ENCODE measurements around the gene LRPAP1. TPM values are rescaled to one million over a fixed set of nuclear protein-coding genes. Genes with fewer than 3 reads are reported as not detected.

LRPAP1 gene
- total and polyA plus RNA-seq, 10 of the 15 experiments (the other 5 are each of a cell fraction or from before 2014, with no cell fraction given): 1.0 to 100 (median 51.1) TPM

GRCh38 chr4:3512279-3512678 is 19.9 kb downstream of the LRPAP1 start:
- H3K27ac ChIP-seq (ENCODE audit: control insufficient read depth, insufficient read depth): no peak overlapping the region
- no peak for ATAC-seq
- peaks cover 7 to 27% of the 10 kb centered on the region in 2 experiments for H3K36me3 ChIP-seq (ENCODE audit: control insufficient read depth in 2 of 2, insufficient read depth in 2 of 2, low read length in 1 of 2)
- no peak overlapping the region for H3K4me2 ChIP-seq (ENCODE audit: control insufficient read depth, insufficient read depth)
- no peaks in the 10 kb centered on the region for H3K9me3 ChIP-seq (replicated peaks; ENCODE audit: control insufficient read depth, insufficient read depth, low read length)
- ChIA-PET RAD21 (ENCODE audit: unreplicated experiment) (no interaction called here), CTCF (no interaction called here), POLR2A (no interaction called here), SMC1A (ENCODE audit: uncharacterized antibody, unreplicated experiment) (no interaction called here)
- WGBS (ENCODE audit: insufficient coverage, insufficient replicate concordance, low lambda C conversion rate, missing lambda C conversion rate): 95% methylated on average over 13 of the region's 13 CpGs
- H4K20me1 ChIP-seq (ENCODE audit: control insufficient read depth, insufficient read depth): no peaks in the 10 kb centered on the region; the same call in 1 of the 2 replicates
- intact Hi-C loops (cut with micrococcal nuclease; ENCODE audit: unreplicated experiment) (no loop called here), in situ Hi-C loops (cut with MboI) (no loop called here)
- no peak overlapping the region for H3K4me3 ChIP-seq
- no peaks in the 10 kb centered on the region for H3K27me3 ChIP-seq (replicated peaks in 1 of 2; ENCODE audit: control insufficient read depth in 2 of 2, insufficient read depth in 2 of 2, low read length in 1 of 2)
- no peak for FAIRE-seq
- BruUV-seq (replicated peaks): no TSS peak
- H3K79me2 ChIP-seq (ENCODE audit: control insufficient read depth, insufficient read depth, low read length): no peaks in the 10 kb centered on the region
- no peak overlapping the region for H2AFZ ChIP-seq (ENCODE audit: control insufficient read depth, low read depth, low read length)
- H3K4me1 ChIP-seq (ENCODE audit: control insufficient read depth, insufficient read depth, low read length): no peaks in the 10 kb centered on the region
- no peak overlapping the region for H3K9ac ChIP-seq (ENCODE audit: control insufficient read depth, insufficient read depth, low read length)
- DNase-seq (ENCODE audit: low read depth, low spot score): no peak
- TF ChIP-seq CEBPB (IDR thresholded peaks at IDR 0.05; ENCODE audit: borderline replicate concordance in 1 of 2, low read depth in 2 of 2, low read length in 2 of 2) (no peak), HDAC2 (IDR thresholded peaks at IDR 0.05) (no peak), ZBED1 (IDR thresholded peaks at IDR 0.05; ENCODE audit: borderline replicate concordance) (no peak), IRF4 (IDR thresholded peaks at IDR 0.05; ENCODE audit: low read depth, low read length) (no peak), NFYA (IDR thresholded peaks at IDR 0.05; ENCODE audit: borderline replicate concordance, low read depth, low read length) (no peak), ZNF274 (IDR thresholded peaks at IDR 0.05; ENCODE audit: insufficient read depth, insufficient read length) (no peak), MAX (IDR thresholded peaks at IDR 0.05; ENCODE audit: low read depth, low read length) (no peak), CBFB (IDR thresholded peaks at IDR 0.05; ENCODE audit: low read depth) (no peak), ZNF24 (IDR thresholded peaks at IDR 0.05) (no peak), CUX1 (IDR thresholded peaks at IDR 0.05; ENCODE audit: insufficient replicate concordance, low read depth, low read length) (no peak), KAT2A (conservative IDR thresholded peaks at IDR 0.05; ENCODE audit: control insufficient read depth, low read depth, low read length) (no peak), ZNF592 (IDR thresholded peaks at IDR 0.05) (no peak), NFIC (IDR thresholded peaks at IDR 0.05; ENCODE audit: low read depth, low read length) (no peak), CTCF (IDR thresholded peaks at IDR 0.05 in 2 of 3, conservative IDR thresholded peaks at IDR 0.05 in 1 of 3; ENCODE audit: control insufficient read depth in 2 of 3, extremely low read depth in 1 of 3, insufficient read depth in 1 of 3, low read depth in 3 of 3, low read length in 3 of 3) (no peak)

All from GM12878 (cell line).